Measurements from ENCODE around the gene ABCD3. TPM values are rescaled to one million over a fixed set of nuclear protein-coding genes. Genes with fewer than 3 reads are reported as not detected.

ABCD3 gene
- total RNA-seq, 1 donor = 30.4 TPM

- Histone ChIP-seq H2AFZ (ENCODE audit: low read length) (no peak overlapping the region), H3K27me3 (ENCODE audit: insufficient read depth, low read length) (no peaks in the 10 kb centered on the region), H3K9me3 (ENCODE audit: low read depth, low read length) (no peaks in the 10 kb centered on the region), H3K4me2 (ENCODE audit: insufficient read depth, low read length) (no peak overlapping the region), H3K4me1 (ENCODE audit: insufficient read depth, low read length) (no peaks in the 10 kb centered on the region), H3K4me3 (ENCODE audit: insufficient read depth, low read length) (no peak overlapping the region), H3K79me2 (ENCODE audit: insufficient read depth, low read length) (no peaks in the 10 kb centered on the region), H3K36me3 (ENCODE audit: insufficient read depth, low read length) (peaks cover 30% of the 10 kb centered on the region), H4K20me1 (ENCODE audit: insufficient read depth, low read length) (peaks cover 4% of the 10 kb centered on the region), H3K27ac (ENCODE audit: low read depth, low read length) (no peak overlapping the region)
- TF ChIP-seq CTCF (IDR thresholded peaks at IDR 0.05; ENCODE audit: extremely low read depth, low read depth, low read length) = no peak
- no peak for DNase-seq (ENCODE audit: insufficient read length, low spot score, missing footprints)
Measured at GRCh38 chr1:94535095-94535494, 116.9 kb downstream of the ABCD3 start.

GRCh38 chr1:94535879-94536278 lies 117.7 kb downstream of the ABCD3 start:
- peaks cover 5% of the 10 kb centered on the region for H3K27me3 ChIP-seq (ENCODE audit: insufficient read depth, low read length)
- peaks cover 4% of the 10 kb centered on the region for H4K20me1 ChIP-seq (ENCODE audit: insufficient read depth, low read length)
- H3K9me3 ChIP-seq (ENCODE audit: low read depth, low read length) = no peaks in the 10 kb centered on the region
- DNase-seq (ENCODE audit: insufficient read length, low spot score, missing footprints) = no peak
- no peak for TF ChIP-seq CTCF (IDR thresholded peaks at IDR 0.05; ENCODE audit: extremely low read depth, low read depth, low read length)
- H3K27ac ChIP-seq (ENCODE audit: low read depth, low read length) = no peak overlapping the region
- no peak overlapping the region for H2AFZ ChIP-seq (ENCODE audit: low read length)
- no peaks in the 10 kb centered on the region for H3K4me1 ChIP-seq (ENCODE audit: insufficient read depth, low read length)
- peaks cover 23% of the 10 kb centered on the region for H3K36me3 ChIP-seq (ENCODE audit: insufficient read depth, low read length)
- no peak overlapping the region for H3K4me2 ChIP-seq (ENCODE audit: insufficient read depth, low read length)
- no peak overlapping the region for H3K4me3 ChIP-seq (ENCODE audit: insufficient read depth, low read length)
- H3K79me2 ChIP-seq (ENCODE audit: insufficient read depth, low read length) = no peaks in the 10 kb centered on the region

- Histone ChIP-seq H2AFZ (ENCODE audit: low read length) (no peak overlapping the region), H4K20me1 (ENCODE audit: insufficient read depth, low read length) (peaks cover 4% of the 10 kb centered on the region), H3K27me3 (ENCODE audit: insufficient read depth, low read length) (peaks cover 8% of the 10 kb centered on the region), H3K4me2 (ENCODE audit: insufficient read depth, low read length) (no peak overlapping the region), H3K4me3 (ENCODE audit: insufficient read depth, low read length) (no peak overlapping the region), H3K27ac (ENCODE audit: low read depth, low read length) (no peak overlapping the region), H3K4me1 (ENCODE audit: insufficient read depth, low read length) (peaks cover 4% of the 10 kb centered on the region), H3K36me3 (ENCODE audit: insufficient read depth, low read length) (peaks cover 23% of the 10 kb centered on the region), H3K9me3 (ENCODE audit: low read depth, low read length) (no peaks in the 10 kb centered on the region), H3K79me2 (ENCODE audit: insufficient read depth, low read length) (no peaks in the 10 kb centered on the region)
- no peak for DNase-seq (ENCODE audit: insufficient read length, low spot score, missing footprints)
- no peak for TF ChIP-seq CTCF (IDR thresholded peaks at IDR 0.05; ENCODE audit: extremely low read depth, low read depth, low read length)
Measured at GRCh38 chr1:94537254-94537653, 119.1 kb downstream of the ABCD3 start.

GRCh38 chr1:94538243-94538827 lies 120.1 kb downstream of the ABCD3 start:
- peak overlapping the region; percentile 12 for H3K4me2 ChIP-seq (ENCODE audit: insufficient read depth, low read length)
- peak overlapping the region; percentile 16 for H3K4me3 ChIP-seq (ENCODE audit: insufficient read depth, low read length)
- peaks cover 14% of the 10 kb centered on the region for H3K36me3 ChIP-seq (ENCODE audit: insufficient read depth, low read length)
- peaks cover 4% of the 10 kb centered on the region for H4K20me1 ChIP-seq (ENCODE audit: insufficient read depth, low read length)
- H2AFZ ChIP-seq (ENCODE audit: low read length) = no peak overlapping the region
- DNase-seq (ENCODE audit: insufficient read length, low spot score, missing footprints) = no peak
- H3K79me2 ChIP-seq (ENCODE audit: insufficient read depth, low read length) = no peaks in the 10 kb centered on the region
- peaks cover 8% of the 10 kb centered on the region for H3K27me3 ChIP-seq (ENCODE audit: insufficient read depth, low read length)
- H3K9me3 ChIP-seq (ENCODE audit: low read depth, low read length) = no peaks in the 10 kb centered on the region
- TF ChIP-seq CTCF (IDR thresholded peaks at IDR 0.05; ENCODE audit: extremely low read depth, low read depth, low read length) = no peak
- peaks cover 14% of the 10 kb centered on the region for H3K4me1 ChIP-seq (ENCODE audit: insufficient read depth, low read length)
- H3K27ac ChIP-seq (ENCODE audit: low read depth, low read length) = no peak overlapping the region
